Mucosa of descending colon (tissue), 3 donors: ENCODE data around the gene UBFD1. TPM values are rescaled to one million over a fixed set of nuclear protein-coding genes. Genes with fewer than 3 reads are reported as not detected.

Experiments
- ATAC-seq: fragments of 200-7000 bp; cut with Tn5 transposase; one replicate; pipeline ENCODE4 v1.9.1; 2020; ENCODE audit warnings: mild to moderate bottlenecking, moderate library complexity
- DNase-seq, 3 donors: peaks; one replicate each; pipeline ENCODE4 v3.0.0-alpha.2; 2020
- H3K36me3 ChIP-seq: fragments of 200-600 bp; one replicate; pipeline ENCODE4 v1.8.0; 2021; ENCODE audit warnings: low read depth, mild to moderate bottlenecking
- H3K4me1 ChIP-seq: fragments of 200-600 bp; one replicate; pipeline ENCODE4 v1.8.0; 2021; ENCODE audit warnings: low read depth, mild to moderate bottlenecking
- H3K4me3 ChIP-seq: fragments of 200-600 bp; one replicate; pipeline ENCODE4 v1.8.0; 2021; ENCODE audit warnings: mild to moderate bottlenecking
- H3K9me3 ChIP-seq: fragments of 200-600 bp; one replicate; pipeline ENCODE4 v1.8.0; 2021; ENCODE audit warnings: mild to moderate bottlenecking
- CTCF ChIP-seq: fragments of 200-600 bp; IDR thresholded peaks from one replicate; pipeline ENCODE4 v1.8.0; 2022; ENCODE audit warnings: antibody characterized with exemption, mild to moderate bottlenecking
- intact Hi-C, 2 donors: fragments of 100-400 bp; cut with DNase I in 1 of 2; cut with micrococcal nuclease in 1 of 2; formaldehyde crosslinking; loops; one replicate each; pipeline versions ENCODE4 v1.11.0 to v1.11.1; 2022; cut with DNase I, micrococcal nuclease
- total RNA-seq, 3 donors: library from RNA; stranded (reverse); fragmentation: NEBNext Ultra II Directional in 2 of 3; extraction: Animal tissue kit (Norgen Biotek cat#: 25700) in 2 of 3; gene quantifications; one replicate each; pipeline versions ENCODE4 v1.2.1 to v1.2.4, GENCODE V29; 2021 to 2023
- donor health status: DM: no; HTN: no; CAD: no; lungs with moderate emphysema.
- donor health status: DM: no; HTN: no; CAD: no.
- donor health status: DM: no; HTN: yes; CAD: no.

The UBFD1 gene
- total RNA-seq, 3 donors from 2014 or later, result 27.8 to 38.3 (median 28.5) TPM

- no peak for ATAC-seq
- Histone ChIP-seq H3K4me3 (no peak overlapping the region), H3K9me3 (no peaks in the 10 kb centered on the region), H3K4me1 (no peaks in the 10 kb centered on the region), H3K36me3 (peaks cover 3% of the 10 kb centered on the region)
- DNase-seq, result no peak
- TF ChIP-seq CTCF, result no peak
- intact Hi-C loops, result no loop called here
Measured at GRCh38 chr16:23571895-23572294, 14.4 kb downstream of the UBFD1 start.

GRCh38 chr16:23572394-23572793, 14.9 kb downstream of the UBFD1 start:
- no peak for TF ChIP-seq CTCF
- H3K9me3 ChIP-seq, result no peaks in the 10 kb centered on the region
- intact Hi-C loops, result no loop called here
- no peaks in the 10 kb centered on the region for H3K4me1 ChIP-seq
- ATAC-seq, result no peak
- DNase-seq, result no peak
- no peak overlapping the region for H3K4me3 ChIP-seq
- H3K36me3 ChIP-seq, result peaks cover 3% of the 10 kb centered on the region

GRCh38 chr16:23573817-23574216, 16.3 kb downstream of the UBFD1 start:
- H3K36me3 ChIP-seq, result peaks cover 3% of the 10 kb centered on the region
- no peak for DNase-seq
- H3K4me3 ChIP-seq, result no peak overlapping the region
- no peak for ATAC-seq
- intact Hi-C loops, result no loop called here
- no peaks in the 10 kb centered on the region for H3K4me1 ChIP-seq
- H3K9me3 ChIP-seq, result no peaks in the 10 kb centered on the region
- TF ChIP-seq CTCF, result no peak

- no peak for ATAC-seq
- intact Hi-C loops, result no loop called here
- H3K9me3 ChIP-seq, result no peaks in the 10 kb centered on the region
- no peaks in the 10 kb centered on the region for H3K4me1 ChIP-seq
- no peak for TF ChIP-seq CTCF
- H3K4me3 ChIP-seq, result no peak overlapping the region
- DNase-seq, result no peak
- H3K36me3 ChIP-seq, result peaks cover 3% of the 10 kb centered on the region
Measured at GRCh38 chr16:23575834-23576233, 18.3 kb downstream of the UBFD1 start.

GRCh38 chr16:23577493-23577892, 20.0 kb downstream of the UBFD1 start:
- no peaks in the 10 kb centered on the region for H3K4me1 ChIP-seq
- DNase-seq, result no peak
- no peak for ATAC-seq
- H3K4me3 ChIP-seq, result no peak overlapping the region
- H3K9me3 ChIP-seq, result no peaks in the 10 kb centered on the region
- intact Hi-C loops, result no loop called here
- TF ChIP-seq CTCF, result no peak
- peaks cover 3% of the 10 kb centered on the region for H3K36me3 ChIP-seq
